PC-9 (cell line): ENCODE results near the gene GDPD5. TPM values are rescaled to one million over a fixed set of nuclear protein-coding genes. Genes with fewer than 3 reads are reported as not detected.
A peak's percentile ranks its signal among the peaks of the same experiment; 100 is the strongest.

Source experiments
- BruUV-seq: library from RNA; stranded (reverse); fragments of 400-500 nt; replicated peaks from 2 replicates; lab custom pipeline; 2021; lab: Mats Ljungman, UMichigan
- CTCF ChIA-PET: fragments of 300-600 bp; sonication (Branson Sonifier 250); formaldehyde crosslinking; loops from one replicate; lab custom pipeline; 2022; ENCODE audit warnings: antibody characterized with exemption; lab: Charles Lee
- POLR2A ChIA-PET: fragments of 300-600 bp; sonication (Branson Sonifier 250); formaldehyde crosslinking; loops from one replicate; lab custom pipeline; 2022; ENCODE audit warnings: antibody characterized with exemption; ENCODE audit not compliant: unreplicated experiment; lab: Charles Lee
- DNase-seq, 2 experiments: peaks; one replicate each; pipeline versions ENCODE4 v3.0.0 to v3.0.0-alpha.2; 2015 to 2022; ENCODE audit warnings: mixed read lengths in 1 of 2
- H2AFZ ChIP-seq: fragments of 200-600 bp; sonication (generic); 2 replicates; pipeline ENCODE4 v1.8.1; 2017; ENCODE audit warnings: antibody characterized with exemption
- H3F3A ChIP-seq: fragments of 200-600 bp; sonication (generic); 2 replicates; pipeline ENCODE4 v1.8.1; 2017; ENCODE audit warnings: antibody characterized with exemption, mild to moderate bottlenecking, low read depth; ENCODE audit not compliant: insufficient read depth
- H3K27ac ChIP-seq: fragments of 200-600 bp; sonication (generic); 2 replicates; pipeline ENCODE4 v1.6.1; 2016; ENCODE audit warnings: mixed run types
- H3K27me3 ChIP-seq: fragments of 200-600 bp; sonication (generic); 2 replicates; pipeline ENCODE4 v1.6.1; 2016; ENCODE audit warnings: low read depth, mixed run types; ENCODE audit not compliant: insufficient read depth
- H3K36me3 ChIP-seq: fragments of 200-600 bp; sonication (generic); 2 replicates; pipeline ENCODE4 v1.6.1; 2016; ENCODE audit warnings: low read depth, mixed run types
- H3K4me1 ChIP-seq: fragments of 200-600 bp; sonication (generic); replicated peaks from 2 replicates; pipeline ENCODE4 v1.6.1; 2016; ENCODE audit warnings: mixed run types; ENCODE audit not compliant: insufficient read depth
- H3K4me2 ChIP-seq: fragments of 200-600 bp; sonication (generic); 2 replicates; pipeline ENCODE4 v1.6.1; 2017; ENCODE audit warnings: mixed run types
- H3K4me3 ChIP-seq: fragments of 200-600 bp; sonication (generic); 2 replicates; pipeline ENCODE4 v1.6.1; 2016; ENCODE audit warnings: mixed run types
- H3K79me2 ChIP-seq: fragments of 200-600 bp; sonication (generic); 2 replicates; pipeline ENCODE4 v1.6.1; 2017; ENCODE audit warnings: low read depth, mixed run types
- H3K9me2 ChIP-seq: fragments of 200-600 bp; sonication (generic); 2 replicates; pipeline ENCODE4 v1.8.1; 2017; ENCODE audit warnings: mild to moderate bottlenecking; ENCODE audit not compliant: insufficient read depth
- H3K9me3 ChIP-seq: fragments of 200-600 bp; sonication (generic); 2 replicates; pipeline ENCODE4 v1.8.1; 2016; ENCODE audit warnings: low read depth; ENCODE audit not compliant: insufficient read depth
- H4K20me1 ChIP-seq: fragments of 200-600 bp; sonication (generic); 2 replicates; pipeline ENCODE4 v1.8.1; 2017; ENCODE audit not compliant: insufficient read depth
- CTCF ChIP-seq: fragments of 200-600 bp; sonication (generic); conservative IDR thresholded peaks from 2 replicates; pipeline ENCODE4 v1.6.1; 2017; ENCODE audit warnings: mixed run types, antibody characterized with exemption, mild to moderate bottlenecking, moderate library complexity
- EZH2 ChIP-seq: fragments of 200-600 bp; sonication (generic); IDR thresholded peaks from 2 replicates; pipeline ENCODE4 v1.8.0; 2017; ENCODE audit warnings: antibody characterized with exemption, low read depth
- intact Hi-C: fragments of 100-400 bp; cut with micrococcal nuclease; formaldehyde crosslinking; loops from one replicate; pipeline ENCODE4 v1.10.0; 2022; ENCODE audit not compliant: unreplicated experiment
- total RNA-seq: library from RNA; stranded (reverse); gene quantifications from 2 replicates; pipeline ENCODE4 v1.2.3, GENCODE V29; 2021

GDPD5 gene
- total RNA-seq, 1 experiment from 2014 or later: 7.9 TPM

GRCh38 chr11:75477614-75477935, 48.2 kb downstream of the GDPD5 start:
- H3K4me1 ChIP-seq: no peaks in the 10 kb centered on the region
- no TSS peak for BruUV-seq
- no peaks in the 10 kb centered on the region; the same call in 1 of the 2 replicates for H3F3A ChIP-seq
- no peaks in the 10 kb centered on the region for H3K9me2 ChIP-seq
- no peak for TF ChIP-seq EZH2
- no peak for TF ChIP-seq CTCF
- no peaks in the 10 kb centered on the region for H3K79me2 ChIP-seq
- DNase-seq: no peak
- CTCF ChIA-PET: interaction anchor here (0.5 kb wide), 1 partner anchor 9 kb away, joined by 4 read pairs; no protein-coding TSS in a partner anchor
- no peaks in the 10 kb centered on the region for H3K27me3 ChIP-seq
- H4K20me1 ChIP-seq: no peaks in the 10 kb centered on the region
- no peak overlapping the region for H3K4me3 ChIP-seq
- no peak overlapping the region for H2AFZ ChIP-seq
- intact Hi-C loops: no loop called here
- no peak overlapping the region for H3K4me2 ChIP-seq
- no peaks in the 10 kb centered on the region for H3K36me3 ChIP-seq
- no peaks in the 10 kb centered on the region for H3K9me3 ChIP-seq
- no peak overlapping the region for H3K27ac ChIP-seq
- POLR2A ChIA-PET: no interaction called here

GRCh38 chr11:75476739-75477613, 48.8 kb downstream of the GDPD5 start:
- H3K79me2 ChIP-seq: no peaks in the 10 kb centered on the region
- no peaks in the 10 kb centered on the region for H3K36me3 ChIP-seq
- H3F3A ChIP-seq: no peaks in the 10 kb centered on the region; the same call in 1 of the 2 replicates
- H4K20me1 ChIP-seq: no peaks in the 10 kb centered on the region
- H3K4me1 ChIP-seq: no peaks in the 10 kb centered on the region
- H2AFZ ChIP-seq: no peak overlapping the region
- H3K27me3 ChIP-seq: no peaks in the 10 kb centered on the region
- intact Hi-C loops: no loop called here
- no peak overlapping the region for H3K4me3 ChIP-seq
- no peak for DNase-seq
- TF ChIP-seq EZH2 (no peak), CTCF (no peak)
- no peak overlapping the region for H3K27ac ChIP-seq
- H3K9me2 ChIP-seq: no peaks in the 10 kb centered on the region
- CTCF ChIA-PET: interaction anchor here (0.5 kb wide), 2 partner anchors 8 to 25 kb away, joined by 4 read pairs; no protein-coding TSS in a partner anchor
- H3K4me2 ChIP-seq: no peak overlapping the region
- POLR2A ChIA-PET: no interaction called here
- no peaks in the 10 kb centered on the region for H3K9me3 ChIP-seq
- BruUV-seq: no TSS peak

GRCh38 chr11:75475767-75476650, 49.7 kb downstream of the GDPD5 start:
- intact Hi-C loops: no loop called here
- Histone ChIP-seq H3K4me2 (no peak overlapping the region), H3K9me2 (no peaks in the 10 kb centered on the region), H3K4me3 (no peak overlapping the region), H2AFZ (no peak overlapping the region), H4K20me1 (no peaks in the 10 kb centered on the region), H3F3A (no peaks in the 10 kb centered on the region; the same call in 1 of the 2 replicates), H3K36me3 (no peaks in the 10 kb centered on the region), H3K9me3 (no peaks in the 10 kb centered on the region), H3K79me2 (no peaks in the 10 kb centered on the region), H3K4me1 (no peaks in the 10 kb centered on the region), H3K27me3 (no peaks in the 10 kb centered on the region), H3K27ac (no peak overlapping the region)
- CTCF ChIA-PET: interaction anchor here (0.5 kb wide), 1 partner anchor 26 kb away, joined by 4 read pairs; no protein-coding TSS in a partner anchor
- POLR2A ChIA-PET: no interaction called here
- DNase-seq: peak in 1 of 2 experiments; percentile 57
- no peak for TF ChIP-seq EZH2
- TF ChIP-seq CTCF: no peak
- BruUV-seq: no TSS peak
